HG03558 (cell line): ENCODE results near the gene ZACN.
"Not testable (repeated sequence)": the region's sequence is repeated elsewhere in the genome, so short reads cannot be mapped to it uniquely, and the experiment has no call there.

ENCODE experiments used
- ATAC-seq: cut with Tn5 transposase; IDR thresholded peaks from one replicate; pipeline ENCODE4 v1.9.1; 2021; ENCODE audit warnings: moderate number of reproducible peaks; ENCODE audit not compliant: unreplicated experiment; ENCODE audit errors: extremely low read depth

The ZACN gene

GRCh38 chr17:76053246-76054111 lies 25.5 kb upstream of the ZACN start:
- ATAC-seq: no peak

- ATAC-seq: no peak
Observed at GRCh38 chr17:76054112-76054476, 24.9 kb upstream of the ZACN start.

GRCh38 chr17:76056882-76057281 lies 22.1 kb upstream of the ZACN start:
- ATAC-seq: no peak

- ATAC-seq: not testable (repeated sequence)
Observed at GRCh38 chr17:76058264-76058663, 20.7 kb upstream of the ZACN start.

- no peak for ATAC-seq
Observed at GRCh38 chr17:76063875-76064546, 15.0 kb upstream of the ZACN start.

- no peak for ATAC-seq
Observed at GRCh38 chr17:76065775-76066174, 13.2 kb upstream of the ZACN start.

- ATAC-seq: no peak
Observed at GRCh38 chr17:76071531-76072147, 7.3 kb upstream of the ZACN start.

- no peak for ATAC-seq
Observed at GRCh38 chr17:76072148-76072858, 6.7 kb upstream of the ZACN start, which contains the start of gene SRP68. SRP68 (minus strand) TSS chr17:76072517; CDS start chr17:76072491, 26 bp downstream.

GRCh38 chr17:76074390-76075363 lies 4.3 kb upstream of the ZACN start, which contains the start of gene GALR2:
GALR2 (plus strand) TSS chr17:76074781; CDS start chr17:76074884, 103 bp downstream.
- no peak for ATAC-seq

GRCh38 chr17:76075364-76076145 lies 3.4 kb upstream of the ZACN start:
- ATAC-seq: no peak

- ATAC-seq: no peak
Observed at GRCh38 chr17:76076146-76076764, 2.7 kb upstream of the ZACN start.

- ATAC-seq: no peak
Observed at GRCh38 chr17:76076765-76077583, 2.0 kb upstream of the ZACN start.

GRCh38 chr17:76077584-76078110 lies 1.3 kb upstream of the ZACN start:
- ATAC-seq: no peak

GRCh38 chr17:76078370-76078769 lies 612 bp upstream of the ZACN start:
- not testable (repeated sequence) for ATAC-seq

GRCh38 chr17:76079535-76079955 lies 563 bp downstream of the ZACN start:
- ATAC-seq: no peak

GRCh38 chr17:76079956-76080767 lies 1.2 kb downstream of the ZACN start:
- no peak for ATAC-seq
